H9 (cell line): ENCODE results near the gene CNBP. TPM values are rescaled to one million over a fixed set of nuclear protein-coding genes. Genes with fewer than 3 reads are reported as not detected.
A peak's percentile ranks its signal among the peaks of the same experiment; 100 is the strongest.

Experiments
- DNase-seq: peaks from one replicate; pipeline ENCODE4 v3.0.0-alpha.2; 2017
- H2AFZ ChIP-seq: one replicate; pipeline ENCODE4 v1.6.1; 2013; ENCODE audit warnings: mild to moderate bottlenecking, low read length, control low read depth, moderate library complexity
- H2AK5ac ChIP-seq: 2 replicates; pipeline ENCODE4 v1.6.1; 2013; ENCODE audit warnings: low read length, control low read depth, mixed read lengths; ENCODE audit not compliant: insufficient read length
- H2BK120ac ChIP-seq: one replicate; pipeline ENCODE4 v1.6.1; 2013; ENCODE audit warnings: low read depth, mild to moderate bottlenecking, low read length, control low read depth, inconsistent platforms; ENCODE audit not compliant: poor library complexity, severe bottlenecking
- H2BK12ac ChIP-seq: 2 replicates; pipeline ENCODE4 v1.6.1; 2013; ENCODE audit warnings: low read length, control low read depth, mixed read lengths, low read depth; ENCODE audit not compliant: insufficient read length
- H2BK15ac ChIP-seq: 2 replicates; pipeline ENCODE4 v1.6.1; 2013; ENCODE audit warnings: low read depth, low read length, control low read depth
- H2BK20ac ChIP-seq: one replicate; pipeline ENCODE4 v1.6.1; 2013; ENCODE audit warnings: low read depth, mild to moderate bottlenecking, low read length, control low read depth, inconsistent platforms; ENCODE audit not compliant: poor library complexity, severe bottlenecking
- H2BK5ac ChIP-seq: 2 replicates; pipeline ENCODE4 v1.6.1; 2013; ENCODE audit warnings: low read length, control low read depth, mixed read lengths; ENCODE audit not compliant: insufficient read length
- H3K14ac ChIP-seq: 2 replicates; pipeline ENCODE4 v1.6.1; 2013; ENCODE audit warnings: low read length, control low read depth; ENCODE audit not compliant: insufficient read depth
- H3K18ac ChIP-seq: 2 replicates; pipeline ENCODE4 v1.6.1; 2013; ENCODE audit warnings: low read depth, mild to moderate bottlenecking, mixed read lengths, low read length, control low read depth; ENCODE audit not compliant: insufficient read length
- H3K23ac ChIP-seq: 2 replicates; pipeline ENCODE4 v1.6.1; 2013; ENCODE audit warnings: low read length, control low read depth, mixed read lengths, low read depth; ENCODE audit not compliant: insufficient read length
- H3K23me2 ChIP-seq: 2 replicates; pipeline ENCODE4 v1.6.1; 2013; ENCODE audit warnings: low read depth, mild to moderate bottlenecking, mixed read lengths, low read length, control low read depth; ENCODE audit not compliant: insufficient read length, poor library complexity, severe bottlenecking
- H3K27ac ChIP-seq: 2 replicates; pipeline ENCODE4 v1.5.1; 2013; ENCODE audit warnings: low read length, control low read depth, mixed read lengths, low read depth; ENCODE audit not compliant: insufficient read length
- H3K27me3 ChIP-seq: 2 replicates; pipeline ENCODE4 v1.6.1; 2013; ENCODE audit warnings: low read length, control low read depth, inconsistent platforms; ENCODE audit not compliant: insufficient read depth
- H3K4ac ChIP-seq: 2 replicates; pipeline ENCODE4 v1.6.1; 2013; ENCODE audit warnings: low read depth, mild to moderate bottlenecking, control low read depth, inconsistent platforms, low read length, moderate library complexity
- H3K4me1 ChIP-seq: 2 replicates; pipeline ENCODE4 v1.6.1; 2013; ENCODE audit warnings: low read length, control low read depth, inconsistent platforms; ENCODE audit not compliant: insufficient read depth
- H3K4me2 ChIP-seq: 2 replicates; pipeline ENCODE4 v1.6.1; 2013; ENCODE audit warnings: low read length, control low read depth, mixed read lengths; ENCODE audit not compliant: insufficient read length, insufficient read depth
- H3K56ac ChIP-seq: 2 replicates; pipeline ENCODE4 v1.6.1; 2013; ENCODE audit warnings: low read depth, mild to moderate bottlenecking, mixed read lengths, low read length, control low read depth; ENCODE audit not compliant: insufficient read length
- H3K79me1 ChIP-seq: 2 replicates; pipeline ENCODE4 v1.6.1; 2013; ENCODE audit warnings: low read depth, mild to moderate bottlenecking, moderate library complexity, low read length, control low read depth, inconsistent platforms; ENCODE audit not compliant: insufficient read depth, poor library complexity, severe bottlenecking
- H3K79me2 ChIP-seq: 2 replicates; pipeline ENCODE4 v1.6.1; 2013; ENCODE audit warnings: low read length, control low read depth, inconsistent platforms; ENCODE audit not compliant: insufficient read depth
- H3K9ac ChIP-seq: 2 replicates; pipeline ENCODE4 v1.6.1; 2013; ENCODE audit warnings: low read length, control low read depth, mixed read lengths; ENCODE audit not compliant: insufficient read length; ENCODE audit errors: extremely low read depth
- H3K9me3 ChIP-seq: one replicate; pipeline ENCODE4 v1.6.1; 2013; ENCODE audit warnings: low read depth, low read length, inconsistent platforms; ENCODE audit not compliant: control insufficient read depth
- H3T11ph ChIP-seq: one replicate; pipeline ENCODE4 v1.6.1; 2013; ENCODE audit warnings: mild to moderate bottlenecking, low read length, control low read depth, inconsistent platforms
- H4K20me1 ChIP-seq: one replicate; pipeline ENCODE4 v1.6.1; 2013; ENCODE audit not compliant: control insufficient read depth, insufficient read length, insufficient read depth
- H4K5ac ChIP-seq: 2 replicates; pipeline ENCODE4 v1.6.1; 2013; ENCODE audit warnings: low read depth, mild to moderate bottlenecking, mixed read lengths, low read length, control low read depth; ENCODE audit not compliant: insufficient read length
- H4K8ac ChIP-seq: replicated peaks from 2 replicates; pipeline ENCODE4 v1.6.1; 2013; ENCODE audit warnings: low read length, control low read depth, mixed read lengths, low read depth; ENCODE audit not compliant: insufficient read length
- H4K91ac ChIP-seq: 2 replicates; pipeline ENCODE4 v1.6.1; 2013; ENCODE audit warnings: low read depth, mild to moderate bottlenecking, moderate library complexity, mixed read lengths, low read length, control low read depth; ENCODE audit not compliant: insufficient read length
- H3K27ac Mint-ChIP-seq, 3 experiments: 2 replicates in 2 of 3; 3 replicates in 1 of 3; pipeline ENCODE4 v1.8.0; 2020 to 2021; ENCODE audit warnings: mixed read lengths in 3 of 3, mild to moderate bottlenecking in 1 of 3, moderate library complexity in 1 of 3
- H3K27me3 Mint-ChIP-seq: 2 replicates; pipeline ENCODE4 v1.8.0; 2021; ENCODE audit warnings: low read depth, mild to moderate bottlenecking, moderate library complexity, mixed read lengths
- H3K36me3 Mint-ChIP-seq, 3 experiments: 2 replicates in 2 of 3; 3 replicates in 1 of 3; pipeline ENCODE4 v1.8.0; 2020 to 2021; ENCODE audit warnings: low read depth in 3 of 3, mixed read lengths in 3 of 3; ENCODE audit not compliant: insufficient read depth in 1 of 3
- H3K4me1 Mint-ChIP-seq, 2 experiments: 2 replicates each; pipeline ENCODE4 v1.8.0; 2020; ENCODE audit warnings: mixed read lengths in 2 of 2
- H3K4me3 Mint-ChIP-seq, 2 experiments: 2 replicates in 1 of 2; 3 replicates in 1 of 2; pipeline ENCODE4 v1.8.0; 2020 to 2021; ENCODE audit warnings: mild to moderate bottlenecking in 2 of 2, mixed read lengths in 2 of 2, moderate library complexity in 1 of 2
- H3K9me3 Mint-ChIP-seq, 2 experiments: 2 replicates in 1 of 2; 3 replicates in 1 of 2; pipeline ENCODE4 v1.8.0; 2020; ENCODE audit warnings: mild to moderate bottlenecking in 2 of 2, mixed read lengths in 2 of 2, moderate library complexity in 1 of 2
- WGBS: extraction: QIAGEN DNeasy Blood & Tissue Kit; methylation state at CpG from one replicate; pipeline ENCODE4 v1.1.7; 2013; ENCODE audit warnings: missing lambda C conversion rate, low lambda C conversion rate, mixed read lengths; ENCODE audit not compliant: insufficient read length; ENCODE audit errors: extremely low coverage; 5-methylcytosine and 5-hydroxymethylcytosine counted together
- total RNA-seq: library from RNA; stranded (reverse); gene quantifications from 2 replicates; pipeline ENCODE4 v1.2.1, GENCODE V29; 2021
- TF ChIP-seq, protein P1 (sequence below): fragments of 200-600 bp; sonication (generic); conservative IDR thresholded peaks from 3 replicates; pipeline ENCODE4 v1.8.0; 2021; ENCODE audit warnings: antibody characterized with exemption, mild to moderate bottlenecking

The CNBP gene
- total RNA-seq, 1 experiment from 2014 or later = 433 TPM

DNA sequence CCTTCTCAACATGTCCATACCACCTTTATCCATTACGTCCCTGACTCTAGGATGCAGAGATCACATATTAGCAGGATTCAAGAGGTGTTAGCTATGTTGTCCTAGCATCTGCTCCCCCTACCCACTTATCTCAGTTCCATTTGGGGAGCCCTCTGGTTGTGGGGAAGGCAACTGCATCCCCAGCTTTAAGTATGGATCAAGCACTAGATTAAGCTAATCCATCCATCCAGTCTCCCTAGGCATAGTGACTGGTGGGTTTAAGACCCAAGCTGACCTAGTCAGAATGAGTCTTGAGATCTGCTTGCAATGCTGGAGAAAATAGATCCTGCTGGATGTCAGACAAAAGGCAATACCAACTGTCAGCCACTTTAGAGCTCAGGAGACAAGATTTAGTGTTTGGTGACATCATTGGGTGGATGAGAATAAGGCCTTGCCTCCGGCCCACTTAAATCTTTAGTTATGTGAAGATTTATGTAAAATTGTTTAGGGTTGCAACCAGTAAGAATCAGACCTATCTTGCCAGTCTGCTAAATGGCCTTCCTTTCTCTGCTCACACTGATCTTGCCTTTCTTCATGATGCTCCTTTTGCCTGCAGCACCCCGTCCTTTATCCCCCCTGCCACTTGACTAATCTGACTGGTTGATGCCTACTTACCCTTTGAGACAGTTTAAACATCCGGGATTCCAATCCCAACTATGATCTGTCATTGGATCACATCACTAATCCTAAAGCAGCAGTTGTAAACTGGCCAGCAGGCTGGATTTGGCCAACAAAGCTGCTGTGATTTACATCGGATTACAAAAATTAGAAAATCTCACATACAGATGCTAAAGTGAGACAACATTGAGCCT, 20.7 kb downstream of the CNBP start:
- H3K4me1 Mint-ChIP-seq = peaks cover 18 to 21% of the 10 kb centered on the region in 2 experiments
- H3K27ac ChIP-seq = no peak overlapping the region
- no peak overlapping the region for H3T11ph ChIP-seq

More for the DNA sequence above, 20.7 kb downstream of the CNBP start:
- no peak overlapping the region for H3K23ac ChIP-seq
- H2BK20ac ChIP-seq = no peak overlapping the region
- H4K20me1 ChIP-seq = no peaks in the 10 kb centered on the region
- no CpG with 5 or more reads among the region's 5 CpGs for WGBS
- H3K9me3 ChIP-seq = no peaks in the 10 kb centered on the region
- no peak for DNase-seq
- H3K4ac ChIP-seq = no peak overlapping the region
- H2AK5ac ChIP-seq = no peak overlapping the region
- no peak overlapping the region for H2AFZ ChIP-seq
- H3K23me2 ChIP-seq = peaks cover 3% of the 10 kb centered on the region
- H3K79me2 ChIP-seq = no peaks in the 10 kb centered on the region; the same call in 1 of the 2 replicates
- H2BK12ac ChIP-seq = no peak overlapping the region
- no peaks in the 10 kb centered on the region for H3K9me3 Mint-ChIP-seq
- H4K8ac ChIP-seq = no peak overlapping the region
- H3K27me3 Mint-ChIP-seq = peaks cover 4% of the 10 kb centered on the region; the same call in 1 of the 2 replicates
- H3K4me1 ChIP-seq = no peaks in the 10 kb centered on the region; the same call in 1 of the 2 replicates
- peaks cover 7 to 30% (median 26%) of the 10 kb centered on the region in 3 experiments; a peak in 6 of 7 replicates for H3K36me3 Mint-ChIP-seq
- H3K14ac ChIP-seq = no peak overlapping the region
- TF ChIP-seq, protein P1, sequence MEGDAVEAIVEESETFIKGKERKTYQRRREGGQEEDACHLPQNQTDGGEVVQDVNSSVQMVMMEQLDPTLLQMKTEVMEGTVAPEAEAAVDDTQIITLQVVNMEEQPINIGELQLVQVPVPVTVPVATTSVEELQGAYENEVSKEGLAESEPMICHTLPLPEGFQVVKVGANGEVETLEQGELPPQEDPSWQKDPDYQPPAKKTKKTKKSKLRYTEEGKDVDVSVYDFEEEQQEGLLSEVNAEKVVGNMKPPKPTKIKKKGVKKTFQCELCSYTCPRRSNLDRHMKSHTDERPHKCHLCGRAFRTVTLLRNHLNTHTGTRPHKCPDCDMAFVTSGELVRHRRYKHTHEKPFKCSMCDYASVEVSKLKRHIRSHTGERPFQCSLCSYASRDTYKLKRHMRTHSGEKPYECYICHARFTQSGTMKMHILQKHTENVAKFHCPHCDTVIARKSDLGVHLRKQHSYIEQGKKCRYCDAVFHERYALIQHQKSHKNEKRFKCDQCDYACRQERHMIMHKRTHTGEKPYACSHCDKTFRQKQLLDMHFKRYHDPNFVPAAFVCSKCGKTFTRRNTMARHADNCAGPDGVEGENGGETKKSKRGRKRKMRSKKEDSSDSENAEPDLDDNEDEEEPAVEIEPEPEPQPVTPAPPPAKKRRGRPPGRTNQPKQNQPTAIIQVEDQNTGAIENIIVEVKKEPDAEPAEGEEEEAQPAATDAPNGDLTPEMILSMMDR = peak; percentile 47
- H3K56ac ChIP-seq = no peak overlapping the region
- H3K4me3 Mint-ChIP-seq = peak overlapping the region; percentile 88 to 94
- H4K5ac ChIP-seq = no peak overlapping the region
- peak overlapping the region; percentile 100; a peak in 4 of 7 replicates for H3K27ac Mint-ChIP-seq
- no peak overlapping the region for H3K9ac ChIP-seq
- H2BK15ac ChIP-seq = no peak overlapping the region
- H3K18ac ChIP-seq = no peak overlapping the region
- no peaks in the 10 kb centered on the region for H3K27me3 ChIP-seq
- peak overlapping the region; percentile 72 for H3K4me2 ChIP-seq
- no peak overlapping the region for H2BK120ac ChIP-seq
- H3K79me1 ChIP-seq = no peaks in the 10 kb centered on the region
- H2BK5ac ChIP-seq = no peak overlapping the region
- no peak overlapping the region for H4K91ac ChIP-seq
